GM18517 (cell line): ENCODE measurements around the gene RNF145.

ENCODE experiments used
- ATAC-seq: cut with Tn5 transposase; IDR thresholded peaks from one replicate; pipeline ENCODE4 v1.9.1; 2021; ENCODE audit warnings: mild to moderate bottlenecking, moderate library complexity; ENCODE audit not compliant: unreplicated experiment

The RNF145 gene

DNA sequence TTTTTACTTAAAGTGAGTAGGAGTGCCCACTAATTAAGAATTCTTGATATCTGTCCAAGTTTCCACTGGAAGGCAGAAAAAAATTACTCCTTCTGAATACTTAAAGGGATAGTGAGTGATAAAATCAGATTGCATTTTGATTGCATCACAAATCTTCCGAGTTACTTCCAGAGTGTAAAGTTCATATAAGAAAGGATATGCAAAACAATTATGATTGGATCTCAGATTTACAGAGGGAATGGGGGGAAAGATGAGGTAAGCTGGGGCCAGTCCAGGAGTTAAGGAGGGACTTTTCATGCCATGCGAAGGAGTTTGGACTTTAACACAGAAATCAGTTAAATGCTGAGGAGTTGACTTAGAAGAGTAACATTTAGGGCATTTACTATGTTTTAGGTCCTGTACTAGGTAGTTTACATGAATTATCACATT is 9.3 kb upstream of the RNF145 start:
- ATAC-seq = no peak

DNA sequence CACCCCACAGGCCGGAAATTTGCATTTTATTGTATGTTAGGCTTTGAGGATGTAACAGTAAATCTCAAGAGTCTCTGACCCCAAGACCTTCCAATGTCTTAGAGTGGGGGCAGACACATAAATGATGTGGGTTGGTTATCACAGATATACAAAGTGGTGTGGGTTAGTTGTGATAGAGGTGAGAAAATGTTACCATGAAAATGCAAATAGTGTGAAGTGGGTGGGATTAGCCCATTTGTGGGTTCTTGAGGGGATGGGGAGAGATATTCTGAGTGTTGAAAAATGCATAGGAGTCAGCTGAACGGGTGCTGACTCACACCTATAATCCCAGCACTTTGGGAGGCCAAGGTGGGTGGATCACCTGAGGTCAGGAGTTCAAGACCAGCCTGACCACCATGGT is 7.9 kb upstream of the RNF145 start:
- ATAC-seq = no peak

DNA sequence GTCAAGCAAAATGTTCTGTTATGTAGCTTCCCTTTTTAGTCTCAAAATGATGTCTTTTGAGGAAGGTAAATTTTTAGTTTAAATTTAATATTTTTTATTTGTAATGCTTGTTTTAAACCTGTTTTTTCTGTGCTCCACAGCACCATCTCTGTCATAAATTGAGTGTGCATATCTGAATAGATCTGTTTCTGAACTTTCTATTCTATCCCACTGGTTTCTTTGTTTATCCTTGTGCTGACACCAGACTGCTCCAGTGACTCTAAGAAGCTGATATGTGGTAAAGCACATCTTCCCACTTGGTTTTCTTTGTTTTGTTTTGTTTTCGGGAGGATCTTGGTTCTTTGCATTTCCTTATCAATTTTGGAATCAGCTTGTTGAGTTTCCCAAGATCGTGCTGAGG is 7.1 kb upstream of the RNF145 start:
- no peak for ATAC-seq

DNA sequence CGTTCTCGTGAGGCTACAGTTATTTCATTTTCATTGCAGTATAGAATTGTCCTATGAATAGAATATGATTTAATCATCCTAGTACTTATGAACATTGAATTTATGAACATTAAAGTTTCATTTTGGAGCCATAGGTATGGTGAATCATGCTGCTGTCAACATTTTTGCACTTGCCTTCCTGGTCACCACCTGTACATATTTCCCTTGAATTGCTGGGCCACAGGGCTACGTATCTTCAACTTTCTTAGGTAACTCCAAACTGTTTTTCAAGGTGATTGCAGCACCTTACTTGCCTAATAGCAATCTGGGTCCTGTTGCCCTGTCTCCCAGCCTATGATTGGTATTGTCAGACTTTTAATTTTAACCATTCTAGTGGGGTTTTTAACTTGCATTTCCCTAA is 6.5 kb upstream of the RNF145 start:
- no peak for ATAC-seq

DNA sequence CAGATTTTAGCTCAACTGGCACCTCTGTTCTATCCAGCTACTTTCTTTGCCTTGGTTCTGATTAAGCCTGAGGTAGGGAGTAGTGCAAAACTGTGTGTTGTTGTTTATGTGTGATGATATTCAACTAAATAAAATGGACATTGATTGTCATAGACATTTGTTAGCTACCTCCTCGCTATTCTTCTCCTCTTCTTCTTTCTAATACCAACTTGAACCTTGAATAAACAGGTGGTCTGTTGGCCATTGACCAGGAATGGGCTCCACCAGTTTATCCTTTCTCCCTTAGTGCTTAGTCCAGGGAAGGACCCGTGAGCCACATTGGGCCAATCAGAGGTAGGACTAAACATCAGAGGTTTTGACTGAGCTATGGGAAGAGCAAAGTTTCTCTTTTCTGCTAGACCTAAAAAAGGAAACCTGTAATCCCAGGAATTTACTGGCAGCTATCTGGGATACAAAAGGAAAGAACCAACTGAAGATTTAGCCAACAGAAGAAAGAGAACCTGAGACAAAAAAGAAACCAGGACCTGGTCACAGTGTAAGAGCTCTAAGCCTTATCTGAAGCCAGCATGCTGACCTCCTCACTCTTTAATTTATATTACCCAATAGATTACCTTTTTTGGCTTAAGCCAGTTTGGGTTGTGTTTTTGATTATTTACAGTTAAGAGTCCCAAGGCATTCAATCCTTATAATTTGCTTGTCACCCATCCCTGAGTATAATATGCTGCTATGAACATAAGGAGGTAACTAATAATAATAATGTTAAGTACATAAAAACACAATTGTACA is 5.3 kb upstream of the RNF145 start:
- ATAC-seq = no peak

DNA sequence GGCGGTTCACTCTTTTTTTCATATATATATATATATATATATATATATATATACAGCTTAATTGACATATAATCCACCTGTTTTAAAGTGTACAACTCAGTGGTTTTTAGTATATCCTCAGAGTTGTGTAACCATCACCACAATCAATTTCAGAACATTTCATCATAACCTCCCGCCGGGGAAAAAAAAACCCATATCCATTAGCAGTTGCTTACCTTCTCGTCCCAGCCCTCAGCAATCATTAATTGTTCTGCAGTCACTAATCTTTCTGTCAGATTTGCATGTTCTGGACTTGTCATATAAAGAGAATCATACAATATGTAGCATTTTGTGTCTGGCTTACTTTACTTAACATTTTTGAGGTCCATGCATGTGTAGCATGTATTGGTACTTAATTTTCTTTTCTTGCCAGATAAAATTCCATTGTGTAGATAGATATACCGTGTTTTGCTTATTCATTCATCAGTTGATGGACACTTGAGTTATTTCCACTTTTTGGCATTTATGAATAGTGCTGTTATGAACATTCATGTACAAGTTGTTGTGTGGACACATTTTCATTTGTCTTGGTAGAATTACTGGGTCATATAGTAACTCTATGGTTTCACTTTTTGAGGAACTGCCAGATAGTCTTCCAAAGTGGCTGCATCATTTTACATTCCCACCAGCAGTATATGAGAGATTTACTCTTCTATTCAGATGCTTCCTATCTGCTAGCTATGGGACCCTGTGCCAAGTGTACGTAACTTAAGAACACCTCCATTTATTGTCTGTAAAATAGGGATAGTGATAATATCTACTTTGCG is 3.5 kb upstream of the RNF145 start:
- ATAC-seq = no peak

DNA sequence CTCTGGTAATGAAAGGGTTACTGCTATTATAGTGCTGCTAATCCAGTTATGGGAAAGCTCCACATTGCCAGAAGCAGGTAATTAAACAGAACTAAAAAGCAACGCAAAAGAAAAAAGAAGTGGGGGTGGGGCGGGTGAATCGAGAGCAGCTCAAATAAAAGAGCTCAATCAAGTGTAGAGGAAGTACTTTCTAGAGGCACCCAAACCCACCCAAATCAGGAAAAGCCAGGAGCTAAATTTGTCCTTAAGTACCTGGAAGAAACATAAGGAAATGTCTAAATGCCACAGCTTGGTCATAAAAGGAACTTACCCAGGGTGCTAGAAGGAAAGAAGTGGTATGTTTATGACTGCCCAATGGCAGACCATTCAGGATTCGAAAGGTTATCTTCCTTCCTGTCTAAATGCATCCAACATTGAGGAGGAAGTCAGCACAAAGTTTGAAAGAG is 2.4 kb upstream of the RNF145 start:
- no peak for ATAC-seq

DNA sequence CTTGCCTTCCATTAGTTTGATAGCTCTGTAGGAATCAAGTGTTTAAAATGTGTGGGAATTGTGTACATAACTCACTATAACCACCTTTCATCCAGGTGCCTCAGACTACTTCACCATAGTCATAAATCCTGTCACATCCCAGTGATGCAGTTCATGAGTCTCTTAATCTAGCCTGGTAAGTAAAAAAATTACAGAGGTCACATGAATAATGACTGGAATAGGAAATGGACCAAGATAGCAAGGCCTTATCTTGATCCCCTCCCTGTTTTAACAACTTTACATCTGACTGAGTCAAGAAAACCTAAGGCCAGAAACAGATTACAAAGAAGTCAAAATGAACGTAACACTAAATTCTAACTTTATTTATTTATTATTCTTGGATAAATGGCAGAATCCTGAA is 1.5 kb upstream of the RNF145 start:
- no peak for ATAC-seq

DNA sequence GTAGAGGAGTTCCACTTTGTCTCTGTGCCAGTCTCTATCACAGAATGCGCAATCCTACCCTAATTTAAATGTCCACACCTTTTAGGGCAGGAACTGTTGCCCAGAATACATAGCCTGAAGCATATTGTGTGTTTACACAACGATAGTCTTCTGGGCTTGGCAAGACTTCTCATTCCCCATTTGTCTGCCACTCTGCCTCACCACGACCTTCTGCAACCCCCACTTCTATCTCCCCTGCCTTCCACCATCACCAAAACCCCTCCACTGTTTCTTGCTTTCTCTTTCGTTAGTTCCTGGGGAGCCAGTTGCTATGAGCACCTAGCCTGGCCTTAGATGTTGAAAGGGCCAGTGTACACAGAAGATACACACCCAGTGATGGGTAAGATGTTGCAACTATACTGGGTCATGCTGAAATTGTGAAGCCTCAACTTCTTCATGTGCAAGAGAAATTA is 883 bp upstream of the RNF145 start:
- ATAC-seq = no peak

DNA sequence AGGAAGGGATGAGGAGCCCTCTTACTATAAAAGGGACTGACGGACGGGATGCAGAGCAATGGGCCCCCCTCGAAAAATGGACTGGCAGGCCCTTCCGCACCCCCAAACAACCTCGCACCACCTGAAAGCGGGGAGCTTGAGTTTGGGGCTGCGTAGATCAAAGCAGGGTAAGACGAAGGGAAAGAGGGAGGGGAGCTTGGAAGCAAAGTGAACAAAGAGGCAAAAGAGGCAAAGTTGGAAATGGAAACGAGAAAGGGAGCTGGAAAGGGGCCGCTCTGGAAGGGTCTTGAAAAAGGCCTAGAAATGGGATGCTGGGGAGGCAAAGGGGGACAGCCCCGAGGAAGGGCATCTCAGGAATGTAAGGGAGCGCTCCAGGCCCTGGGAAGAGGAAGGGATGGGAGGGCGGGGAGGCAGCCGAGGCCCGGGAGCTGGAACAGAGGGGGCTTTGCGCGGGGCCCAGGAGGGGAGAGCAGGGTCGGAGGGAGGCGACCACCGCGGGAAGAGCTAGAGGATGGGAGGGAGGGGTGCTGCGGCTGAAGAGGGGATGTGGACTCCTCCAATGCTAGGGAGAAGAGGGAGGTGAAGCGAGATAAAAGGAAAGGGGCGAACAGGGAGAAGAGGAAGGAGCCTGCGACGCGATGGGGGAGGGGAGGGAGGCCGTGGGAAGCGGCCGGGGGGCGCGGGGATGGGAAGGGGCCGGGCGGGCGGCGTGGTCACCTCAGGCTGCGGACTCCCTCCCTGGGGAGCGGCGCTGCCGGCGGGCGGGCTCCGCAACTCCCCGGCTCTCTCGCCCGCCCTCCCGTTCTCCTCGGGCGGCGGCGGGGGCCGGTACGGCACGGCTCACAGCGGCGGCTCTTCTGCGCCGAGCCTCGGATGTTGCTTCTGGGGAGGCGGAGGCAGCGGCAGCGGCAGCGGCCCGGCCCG is 577 bp downstream of the RNF145 start:
- ATAC-seq = no peak

DNA sequence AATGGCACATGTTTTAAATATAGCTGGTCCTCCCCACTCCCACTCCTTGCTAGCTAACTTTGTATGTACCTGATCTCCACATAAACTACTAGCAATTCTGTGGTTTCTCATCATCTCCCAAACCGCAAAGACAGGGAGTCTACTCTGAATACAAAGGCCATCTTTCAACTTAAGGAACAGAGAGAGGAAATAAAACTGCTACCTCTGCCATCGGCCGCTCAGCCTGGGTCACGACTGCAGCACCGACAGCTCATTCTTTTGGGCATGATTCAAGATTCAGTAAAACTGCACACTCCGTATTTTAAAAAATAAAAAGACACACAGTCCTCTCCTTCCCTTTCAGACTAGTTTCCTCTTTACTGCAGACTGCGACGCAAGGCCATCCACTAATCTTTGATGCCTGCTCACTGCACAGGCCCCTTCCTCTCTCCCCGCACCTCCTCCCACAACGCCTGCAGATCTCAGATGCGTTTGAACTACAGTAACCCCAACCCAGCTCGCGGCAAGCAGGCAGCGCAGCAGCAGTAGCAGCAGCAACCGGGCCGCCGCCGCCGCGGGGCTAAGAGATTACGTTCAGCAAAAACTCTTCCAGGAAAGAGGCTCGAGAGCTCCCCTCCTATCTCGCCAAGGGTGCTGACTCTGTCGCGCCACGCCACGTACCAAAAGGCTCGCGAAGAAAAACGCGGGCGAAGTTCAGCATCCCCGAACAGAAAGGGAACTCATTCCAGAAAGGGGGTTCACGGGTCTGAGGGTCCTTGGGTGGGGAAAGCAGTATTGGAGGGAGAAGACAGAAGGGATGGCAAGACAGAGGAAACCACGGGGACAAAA is 1.5 kb downstream of the RNF145 start:
- ATAC-seq = peak; percentile 54

DNA sequence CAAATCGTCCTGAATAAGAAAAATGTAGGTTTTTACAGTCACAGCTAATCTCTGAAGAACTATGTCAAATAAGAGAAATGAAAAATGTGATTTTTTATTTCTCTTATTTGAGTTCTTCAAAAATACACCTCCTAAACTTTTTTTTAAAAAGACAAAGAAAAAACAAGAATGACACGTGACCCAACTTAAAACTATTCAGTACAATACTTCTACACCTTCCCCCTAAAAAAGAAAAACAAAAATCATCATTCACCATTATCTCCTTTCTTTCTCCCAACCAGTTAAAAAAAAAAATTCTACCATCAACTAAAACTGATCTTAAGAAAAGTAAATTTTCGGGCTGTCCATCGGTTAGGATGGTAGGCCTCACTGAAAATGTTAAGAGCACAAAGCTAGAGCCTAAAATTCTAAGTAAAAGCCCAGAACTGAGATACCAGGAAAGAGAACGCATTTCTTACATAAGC is 2.1 kb downstream of the RNF145 start:
- ATAC-seq = peak; percentile 0

DNA sequence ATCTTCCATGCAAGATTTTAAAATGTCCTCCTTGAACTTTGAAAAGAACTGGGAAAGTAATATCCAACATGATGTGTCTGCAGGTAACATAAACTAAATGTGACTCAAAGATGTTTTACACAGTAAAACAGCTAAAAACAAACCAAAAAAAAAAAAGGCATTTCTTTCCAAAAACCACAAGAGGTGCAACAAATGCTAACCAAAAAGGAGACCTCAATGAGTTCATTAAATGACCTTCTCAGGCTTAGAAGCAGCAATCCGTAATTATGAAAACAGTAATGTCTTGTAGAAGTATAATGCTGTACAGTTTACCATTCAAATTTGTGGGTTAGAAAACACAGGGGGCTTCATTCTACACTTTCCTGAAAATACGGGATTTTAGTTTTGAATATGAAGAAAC is 2.5 kb downstream of the RNF145 start:
- ATAC-seq = no peak

DNA sequence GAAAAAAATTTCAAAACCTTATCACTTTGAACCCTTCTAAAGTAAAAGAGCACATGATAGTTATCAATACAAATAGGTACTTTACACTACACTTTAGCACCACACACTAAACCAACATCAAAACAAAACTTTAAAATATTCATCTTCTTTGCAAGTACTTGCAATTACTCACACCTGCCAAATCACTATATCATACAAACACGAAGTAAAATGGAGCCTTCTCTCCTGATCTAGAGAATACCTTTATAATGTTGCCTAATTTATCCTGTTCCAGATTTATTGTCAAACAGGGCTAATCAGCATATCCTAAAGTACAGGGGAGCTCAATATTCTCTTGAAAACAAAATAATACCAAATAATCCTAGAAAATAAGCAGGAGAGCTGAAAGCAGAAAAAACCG is 3.0 kb downstream of the RNF145 start:
- no peak for ATAC-seq

DNA sequence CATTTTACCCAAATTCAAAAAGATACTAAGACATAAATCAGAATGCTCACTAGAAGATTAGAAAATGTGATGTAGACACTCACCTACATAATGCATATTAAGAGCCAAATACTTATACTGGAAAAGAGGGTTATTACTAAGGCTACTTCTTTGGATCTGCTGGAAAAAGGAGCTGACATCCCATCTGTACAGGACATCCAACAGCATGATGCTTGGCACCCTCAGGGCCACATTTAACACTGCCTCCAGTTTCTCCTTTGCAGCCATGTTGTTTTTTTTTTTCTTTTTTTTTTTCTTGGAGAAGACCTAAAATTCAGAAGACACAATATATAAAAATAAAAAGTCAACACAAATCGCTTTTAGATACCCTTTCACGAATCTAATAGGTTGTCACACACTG is 6.0 kb downstream of the RNF145 start:
- no peak for ATAC-seq

DNA sequence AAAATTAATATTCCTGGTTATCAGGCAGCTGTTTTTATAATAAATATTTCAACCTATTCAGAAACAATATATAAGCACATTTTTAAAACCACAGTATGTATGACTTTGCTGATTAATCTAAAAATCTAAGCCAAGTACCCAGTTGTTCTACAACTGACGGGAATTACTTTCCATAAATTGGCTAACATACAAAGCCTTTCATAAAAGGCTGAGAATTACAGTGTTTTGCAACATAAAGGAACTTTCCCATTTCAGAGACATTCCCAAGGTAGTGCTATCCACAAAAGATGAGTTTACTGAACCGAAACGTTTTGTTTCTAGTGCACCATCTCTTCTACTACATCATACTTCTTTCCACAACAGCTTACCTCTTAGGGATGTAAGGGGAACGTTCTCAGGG is 7.2 kb downstream of the RNF145 start:
- ATAC-seq = no peak

DNA sequence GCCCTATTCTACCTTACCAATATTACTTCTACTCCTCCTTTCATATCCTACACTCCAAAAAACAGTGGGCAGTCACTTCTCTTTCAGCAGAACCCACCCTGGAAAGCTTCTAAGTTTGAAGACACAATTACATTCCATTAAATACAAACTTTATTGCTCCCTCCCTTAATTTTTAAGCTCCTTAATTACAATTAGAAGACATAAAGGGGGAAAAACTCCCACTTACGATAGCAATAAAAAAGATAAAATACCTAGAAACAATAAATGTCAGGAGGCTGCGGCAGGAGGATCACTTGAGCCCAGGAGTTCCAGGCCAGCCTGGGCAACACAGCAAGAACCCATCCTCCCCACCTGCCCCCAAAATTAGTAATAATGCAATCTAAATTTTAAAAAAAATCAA is 9.6 kb downstream of the RNF145 start:
- no peak for ATAC-seq

DNA sequence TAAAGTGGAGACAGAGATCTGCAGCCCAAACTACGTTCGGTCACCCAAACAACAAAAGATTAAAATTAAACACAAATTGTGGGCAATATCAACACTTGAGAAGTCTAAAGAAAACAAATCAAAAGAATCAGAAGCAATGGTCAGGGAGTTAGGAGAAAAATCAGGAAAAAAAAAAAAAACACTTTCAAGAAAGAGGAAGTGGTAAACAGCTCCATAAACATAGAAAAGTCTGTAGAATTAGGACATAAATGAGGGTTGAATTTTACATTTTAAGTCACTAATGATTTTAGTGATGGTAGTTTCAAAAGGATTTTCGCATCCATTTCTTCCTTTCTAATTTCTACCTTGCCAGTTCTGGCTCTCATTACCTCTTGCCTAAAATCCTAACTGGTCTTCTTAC is 10.1 kb downstream of the RNF145 start:
- ATAC-seq = no peak

DNA sequence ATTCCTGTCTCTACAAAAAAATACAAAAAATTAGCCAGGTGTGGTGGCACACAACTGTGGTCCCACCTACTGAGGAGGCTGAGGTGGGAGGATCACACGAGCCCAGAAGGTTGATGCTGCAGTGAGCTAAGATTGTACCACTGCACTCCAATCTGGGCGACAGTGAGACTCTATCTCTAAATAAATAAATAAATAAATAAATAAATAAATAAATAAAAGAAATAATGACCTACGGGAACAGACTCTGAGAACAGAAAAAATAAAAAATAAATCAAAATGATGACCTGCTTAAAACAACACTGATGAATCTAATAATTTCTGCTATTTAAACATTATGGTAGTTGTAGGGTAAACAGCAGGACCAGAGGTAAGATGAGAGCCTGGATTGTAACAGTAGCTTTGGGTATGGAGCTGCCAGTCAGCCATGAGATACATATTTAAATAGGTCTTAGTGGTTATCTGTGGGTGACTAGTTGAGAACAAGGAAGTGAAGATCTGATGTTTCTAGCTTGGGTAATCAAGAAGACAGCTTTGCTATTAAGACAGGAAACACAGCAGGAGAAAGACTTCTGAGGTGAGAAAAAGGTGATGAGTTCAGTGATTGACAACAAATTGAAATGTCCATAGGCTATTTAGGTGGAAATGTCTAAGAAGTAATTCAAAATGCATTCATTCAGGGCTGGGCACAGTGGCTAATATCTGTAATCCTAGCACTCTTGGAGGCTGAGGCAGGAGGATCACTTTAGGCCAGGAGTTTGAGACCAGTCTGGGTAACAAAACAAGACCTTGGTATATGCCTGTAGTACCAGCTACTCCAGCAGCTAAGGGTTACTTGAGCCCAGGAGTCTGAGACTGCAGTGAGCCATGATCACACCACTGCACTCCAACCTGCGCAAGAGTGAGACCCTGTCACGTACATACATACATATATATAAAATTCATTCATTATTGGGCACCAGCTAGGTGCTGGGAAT is 11.0 kb downstream of the RNF145 start:
- peak; percentile 92 for ATAC-seq
